ENCODE measurements around the gene DHX16.

- TF ChIP-seq EP300 (IDR thresholded peaks at IDR 0.05; ENCODE audit: borderline replicate concordance) = no peak
- no peak for TF ChIP-seq FOXM1 (IDR thresholded peaks at IDR 0.05; ENCODE audit: borderline replicate concordance, low read depth)
These were observed 17.2 kb upstream of the DHX16 start for GRCh38 chr6:30689985-30690384.
